Stimulated activated CD4-positive, alpha-beta T cell treated with anti-CD3 and anti-CD28 coated beads, Interleukin-12 subunit alpha, Interleukin-12 subunit beta, amount 100 ng/mL, for 24 hours (primary cell): ENCODE results near the gene WDR53.
"Not testable (repeated sequence)": the region's sequence is repeated elsewhere in the genome, so short reads cannot be mapped to it uniquely, and the experiment has no call there.

Source experiments
- DNase-seq, 2 experiments: peaks; one replicate each; pipeline ENCODE4 v3.0.0-alpha.2; 2020; ENCODE audit warnings: low read depth in 2 of 2

Gene WDR53

DNA sequence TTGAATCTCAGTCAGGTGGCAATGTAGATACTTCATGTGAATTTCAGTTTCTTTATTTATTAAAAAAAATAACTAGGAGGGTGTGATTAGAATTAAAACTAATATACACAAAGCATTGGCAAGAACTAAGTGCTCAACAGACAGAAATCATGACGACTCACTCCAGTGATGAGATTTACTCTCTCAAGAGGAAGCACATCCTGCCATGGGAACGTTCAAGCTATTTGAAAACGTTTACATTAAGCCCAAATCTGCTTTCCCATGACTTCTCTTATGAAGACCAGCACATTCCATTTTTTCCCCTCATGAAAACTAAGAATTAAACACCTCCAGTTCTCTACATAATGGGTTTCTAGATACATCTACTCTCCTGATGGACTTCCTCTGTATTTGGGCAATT lies 8.5 kb downstream of the WDR53 start:
- DNase-seq = no peak

DNA sequence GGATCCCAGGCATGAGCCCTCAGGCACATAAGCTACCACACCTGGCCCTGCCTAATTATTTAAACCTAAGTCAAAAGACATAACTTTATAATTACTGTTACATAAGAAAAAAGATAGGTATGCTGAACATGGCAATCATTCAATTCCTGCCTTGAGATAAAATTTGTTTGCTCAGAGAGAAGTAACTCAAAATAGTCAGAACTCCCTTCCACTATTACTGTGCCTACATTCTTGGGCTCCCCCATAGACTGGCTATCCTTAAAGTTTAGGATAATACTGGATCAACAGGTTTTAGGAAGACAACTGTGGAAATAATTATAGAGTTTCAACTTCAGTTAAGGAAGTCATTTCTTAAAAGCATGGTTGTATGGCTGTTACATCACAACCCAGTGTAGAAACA lies 9.9 kb downstream of the WDR53 start:
- DNase-seq = no peak

DNA sequence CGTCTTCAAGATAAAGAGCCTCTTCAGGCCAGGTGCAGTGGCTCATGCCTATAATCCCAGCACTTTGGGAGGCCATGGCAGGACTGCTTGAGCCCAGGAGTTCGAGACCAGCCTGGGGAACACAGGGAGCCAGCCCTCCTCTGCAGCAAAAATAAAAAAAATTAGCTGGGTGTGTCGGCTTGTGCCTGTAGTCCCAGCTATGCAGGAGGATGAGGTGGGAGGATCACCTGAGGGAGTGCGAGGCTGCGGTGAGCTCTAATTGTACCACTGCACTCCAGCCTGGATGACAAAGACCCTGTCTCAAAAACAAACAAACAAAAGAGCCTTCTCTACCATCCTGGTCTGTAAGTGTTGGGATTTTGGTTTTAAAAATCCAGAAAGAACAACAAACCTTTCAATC lies 11.1 kb downstream of the WDR53 start:
- DNase-seq = no peak

DNA sequence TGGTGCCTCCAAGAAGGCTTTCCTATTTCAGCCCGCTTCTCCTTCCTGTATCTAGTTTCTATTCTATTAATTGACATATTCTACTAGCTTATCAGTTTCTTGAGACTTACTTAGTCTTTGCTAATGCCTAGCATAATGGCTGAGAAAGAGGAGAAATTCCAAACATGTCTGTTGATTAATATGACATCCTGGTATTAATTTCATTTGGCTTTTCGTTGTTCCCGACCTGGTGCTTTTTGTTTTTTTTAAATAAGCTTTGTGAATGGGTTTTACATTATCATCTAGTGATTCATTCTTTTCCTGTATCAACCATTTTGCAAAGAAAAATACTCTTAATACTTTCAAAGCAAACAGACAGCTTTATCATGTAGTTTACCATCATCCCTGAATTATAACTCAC lies 13.1 kb downstream of the WDR53 start:
- DNase-seq = no peak

DNA sequence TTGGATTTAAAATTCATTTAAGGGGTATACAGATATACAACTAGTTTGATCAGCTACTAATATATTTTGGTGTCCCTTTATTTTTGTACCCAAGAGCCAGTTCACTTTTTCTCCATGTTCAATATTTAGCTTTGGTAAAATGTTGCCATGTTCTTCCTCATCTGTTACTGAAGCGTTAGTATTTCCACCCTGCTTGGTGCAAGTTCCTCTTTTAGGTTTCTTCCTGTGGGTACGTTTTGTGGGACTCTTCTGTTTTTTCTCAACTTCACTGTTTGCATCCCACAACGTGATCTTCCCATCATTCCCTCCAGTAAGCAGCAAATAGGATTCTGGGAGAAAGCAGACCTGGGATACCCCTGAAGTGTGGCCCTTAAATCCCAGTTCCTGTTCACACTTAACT lies 14.1 kb downstream of the WDR53 start:
- DNase-seq = no peak

DNA sequence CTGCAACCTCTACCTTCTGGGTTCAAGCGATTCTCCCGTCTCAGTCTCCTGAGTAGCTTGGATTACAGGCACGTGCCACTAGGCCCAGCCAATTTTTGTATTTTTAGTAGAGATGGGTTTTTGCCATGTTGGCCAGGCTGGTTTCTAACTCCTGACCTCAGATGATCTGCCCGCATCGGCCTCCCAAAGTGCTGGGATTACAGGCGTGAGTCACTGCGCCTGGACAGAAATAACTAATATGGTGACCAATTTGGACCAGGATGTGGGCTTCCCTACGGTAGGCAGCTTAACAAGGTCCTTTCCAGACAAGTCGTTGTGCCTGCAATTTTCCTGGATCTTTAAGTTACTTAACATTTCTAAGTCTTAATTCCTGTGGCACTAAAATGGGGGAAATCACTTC lies 14.8 kb downstream of the WDR53 start:
- no peak for DNase-seq

DNA sequence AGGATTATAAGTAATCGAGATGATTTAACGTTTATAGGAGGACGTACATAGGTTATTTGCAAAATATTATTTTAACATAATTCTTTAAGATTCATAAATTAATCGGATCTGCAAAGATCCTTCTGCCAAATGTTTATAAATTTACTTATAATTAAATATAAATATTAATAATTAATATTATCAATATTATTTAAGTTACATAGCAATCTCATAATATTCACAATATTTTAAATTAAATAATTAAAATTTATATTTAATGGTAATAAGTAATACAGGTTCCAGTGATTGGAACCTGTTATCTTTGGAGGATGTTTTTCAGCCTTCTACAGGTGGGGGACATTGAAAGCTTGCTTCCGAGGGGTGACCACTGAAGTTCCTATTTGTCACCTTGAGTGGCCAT lies 16.1 kb downstream of the WDR53 start:
- DNase-seq = no peak

DNA sequence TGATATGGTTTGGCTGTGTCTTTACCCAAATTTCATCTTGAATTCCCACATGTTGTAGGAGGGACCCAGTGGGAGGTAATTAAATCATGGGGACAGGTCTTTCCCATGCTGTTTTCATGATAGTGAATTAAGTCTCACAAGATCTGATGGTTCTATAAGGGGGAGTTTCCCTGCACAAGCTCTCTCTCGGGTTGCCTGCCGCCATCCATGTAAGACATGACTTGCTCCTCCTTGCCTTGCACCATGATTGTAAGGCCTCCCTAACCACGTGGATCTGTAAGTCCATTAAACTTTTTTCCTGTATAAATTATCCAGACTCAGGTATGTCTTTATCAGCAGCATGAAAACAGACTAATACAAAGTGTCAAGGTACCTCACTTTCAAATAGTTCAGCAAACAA lies 18.2 kb downstream of the WDR53 start:
- not testable (repeated sequence) for DNase-seq

DNA sequence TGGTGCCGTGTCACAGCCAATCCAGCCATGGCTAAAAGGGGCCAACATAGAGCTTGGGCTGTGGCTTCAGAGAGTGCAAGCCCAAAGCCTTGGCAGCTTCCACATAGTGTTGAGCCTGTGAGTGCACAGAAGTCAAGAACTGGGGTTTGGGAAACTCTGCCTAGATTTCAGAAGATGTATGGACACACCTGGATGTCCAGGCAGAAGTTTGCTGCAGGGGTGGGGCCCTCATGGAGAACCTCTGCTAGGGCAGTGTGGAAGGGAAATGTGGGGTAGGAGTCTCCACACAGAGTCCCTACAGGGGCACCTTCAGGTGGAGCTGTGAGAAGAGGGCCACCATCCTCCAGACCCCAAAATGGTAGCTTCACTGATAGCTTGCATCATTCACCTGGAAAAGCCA lies 19.0 kb downstream of the WDR53 start:
- not testable (repeated sequence) for DNase-seq

DNA sequence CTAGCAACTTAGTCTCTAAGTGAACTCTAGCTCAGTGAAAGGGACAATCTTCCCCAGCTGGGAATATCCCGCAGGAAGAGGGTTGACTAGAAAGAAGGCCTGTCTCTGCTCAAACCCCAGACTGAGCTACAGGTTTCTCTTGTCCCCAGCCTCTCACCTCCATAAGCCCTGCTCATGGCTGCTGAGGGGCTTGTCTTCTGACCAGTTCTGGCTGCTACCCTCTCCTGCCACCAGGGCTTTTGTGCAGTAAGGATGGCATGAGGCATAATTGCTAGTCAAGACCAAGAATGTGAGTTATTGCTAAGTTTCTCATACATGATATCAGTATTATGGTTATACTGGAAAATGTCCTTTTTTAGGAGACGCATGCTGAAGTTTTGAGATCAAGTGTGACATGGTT lies 21.3 kb downstream of the WDR53 start:
- DNase-seq = no peak

DNA sequence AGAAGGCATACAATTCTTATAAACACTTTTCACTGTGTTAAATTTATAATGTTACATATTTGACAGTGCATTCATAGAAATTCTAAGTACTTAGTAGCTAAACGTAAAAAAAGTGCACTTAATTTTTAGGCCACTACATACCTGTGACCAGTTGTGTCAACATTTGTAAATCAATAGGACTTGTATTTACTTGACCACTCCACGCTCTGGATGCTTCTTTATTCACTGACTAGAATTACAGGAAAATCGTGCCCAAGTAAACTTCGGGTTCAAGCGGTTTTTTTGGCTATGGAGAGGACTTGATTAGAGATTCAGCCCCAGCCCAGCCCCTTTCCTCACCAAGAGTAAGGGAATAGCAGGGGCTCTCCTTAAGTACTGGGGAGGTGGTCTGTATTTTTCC lies 21.8 kb downstream of the WDR53 start:
- no peak for DNase-seq

DNA sequence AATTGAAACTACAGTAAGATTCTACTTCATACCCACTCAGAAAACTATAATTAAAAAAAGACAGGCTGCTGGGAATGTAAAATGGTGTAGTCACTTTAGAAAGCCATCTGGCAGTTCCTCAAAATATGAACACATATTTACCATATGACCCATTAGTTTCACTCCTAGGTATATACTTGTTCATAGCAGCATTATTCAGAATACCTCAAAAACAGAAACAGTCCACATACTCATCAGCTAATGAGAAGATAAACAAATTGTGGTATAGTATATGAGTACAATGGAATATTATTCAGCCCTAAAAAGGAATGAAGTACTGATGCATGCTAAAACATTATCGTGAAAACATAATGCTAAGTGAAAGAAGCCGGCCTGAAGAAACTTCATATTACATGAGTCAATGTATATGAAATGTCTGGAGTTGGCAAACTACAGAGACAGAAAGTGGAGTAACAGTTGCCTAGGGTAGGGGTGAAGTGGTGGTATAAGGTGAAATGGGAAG lies 23.8 kb downstream of the WDR53 start:
- no peak for DNase-seq

DNA sequence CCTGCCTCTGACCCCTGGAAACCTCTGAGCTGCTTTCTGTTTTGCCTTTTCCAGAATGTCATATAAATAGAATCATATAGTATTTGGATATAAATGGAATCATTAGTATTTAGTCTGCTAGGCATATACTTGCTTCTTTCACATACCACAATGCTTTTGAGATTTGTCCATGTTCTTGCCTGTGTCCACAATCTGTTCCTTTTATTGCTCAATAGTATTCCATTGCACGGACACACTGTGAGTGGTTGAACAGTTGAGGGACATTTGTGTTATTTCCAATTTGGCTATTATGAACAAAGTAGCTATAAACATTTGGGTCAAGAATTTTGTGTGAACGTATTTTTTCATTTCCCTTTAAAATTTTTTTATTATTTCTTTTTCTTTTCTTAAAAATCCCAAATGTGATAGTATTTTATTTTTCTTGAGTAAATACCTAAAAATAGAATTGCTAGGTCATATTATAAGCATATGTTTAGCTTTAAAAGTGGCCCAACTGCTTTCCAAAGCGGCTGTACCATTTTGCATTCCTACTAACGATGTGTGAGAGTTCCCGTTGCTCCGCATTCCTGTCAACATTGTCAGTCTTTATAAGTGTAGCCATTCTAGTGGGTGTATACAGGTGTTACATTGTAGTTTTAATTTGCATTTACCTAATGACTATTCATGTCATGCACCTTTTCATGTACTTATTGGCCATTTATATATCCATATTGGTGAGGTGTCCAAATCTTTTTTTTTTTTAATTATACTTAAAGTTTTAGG lies 26.5 kb downstream of the WDR53 start:
- no peak for DNase-seq

DNA sequence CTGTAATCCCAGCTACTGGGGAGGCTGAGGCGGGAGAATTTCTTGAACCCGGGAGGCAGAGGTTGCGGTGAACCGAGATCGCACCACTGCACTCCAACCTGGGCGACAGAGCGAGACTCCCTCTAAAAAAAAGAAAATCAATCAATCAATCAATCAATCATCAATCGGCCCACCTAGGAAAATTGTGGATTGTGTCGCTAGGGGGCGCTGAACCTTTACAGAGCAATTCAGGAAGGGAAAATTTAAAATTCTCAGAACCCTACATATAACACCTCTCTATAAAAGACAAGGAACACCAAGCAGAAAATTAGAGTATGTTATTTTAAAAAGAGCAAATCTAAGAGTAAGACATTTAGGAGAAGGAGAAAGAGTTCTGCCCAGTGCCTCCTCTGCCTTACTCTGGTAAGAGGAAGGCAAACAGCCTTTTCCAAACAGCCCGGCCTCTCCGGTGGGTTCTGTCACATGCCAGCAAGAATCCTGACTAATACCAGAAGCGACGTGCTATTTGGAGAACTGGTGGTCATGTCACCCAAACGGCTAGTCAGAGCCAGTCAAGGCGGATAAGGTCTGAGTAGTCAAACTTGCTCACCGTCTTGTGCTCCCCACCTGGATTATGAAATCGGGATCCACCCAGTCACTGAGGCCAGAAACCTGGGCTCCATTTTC lies 30.9 kb downstream of the WDR53 start:
- peak in 1 of 2 experiments; percentile 61 for DNase-seq

DNA sequence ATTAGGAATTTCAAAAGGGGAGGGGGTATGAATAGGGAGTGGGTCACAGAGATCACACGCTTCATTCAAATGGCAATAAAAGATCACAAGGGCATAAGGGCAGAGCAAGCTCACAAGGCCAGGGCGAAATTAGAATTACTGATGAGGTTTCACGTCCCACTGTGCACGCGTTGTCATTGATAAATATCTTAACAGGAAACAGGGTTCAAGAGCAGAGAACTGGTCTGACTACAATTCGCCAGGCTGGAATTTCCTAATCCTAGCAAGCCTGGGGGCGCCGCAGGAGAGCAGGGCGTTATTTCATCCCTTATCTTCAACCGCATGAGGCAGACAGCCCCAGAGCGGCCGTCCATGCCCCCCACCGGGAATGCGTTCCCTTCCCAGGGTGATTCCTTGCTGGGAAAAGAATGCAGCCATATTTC lies 35.1 kb downstream of the WDR53 start:
- no peak for DNase-seq

DNA sequence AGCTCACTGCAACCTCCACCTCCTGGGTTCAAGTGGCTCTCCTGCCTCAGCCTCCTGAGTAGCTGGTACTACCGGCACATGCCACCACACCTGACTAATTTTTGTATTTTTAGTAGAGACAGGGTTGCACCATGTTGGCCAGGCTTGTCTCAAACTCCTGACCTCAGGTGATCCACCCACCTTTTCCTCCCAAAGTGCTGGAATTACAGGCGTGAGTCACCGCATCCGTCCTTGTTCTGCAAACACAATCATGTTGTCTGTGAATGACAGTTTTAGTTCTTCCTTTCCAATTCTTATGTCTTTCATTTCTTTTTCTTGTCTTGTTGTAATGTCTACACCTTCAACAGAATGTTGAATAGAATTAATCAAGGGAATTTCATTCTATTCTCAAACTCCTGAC lies 36.9 kb downstream of the WDR53 start:
- no peak for DNase-seq

DNA sequence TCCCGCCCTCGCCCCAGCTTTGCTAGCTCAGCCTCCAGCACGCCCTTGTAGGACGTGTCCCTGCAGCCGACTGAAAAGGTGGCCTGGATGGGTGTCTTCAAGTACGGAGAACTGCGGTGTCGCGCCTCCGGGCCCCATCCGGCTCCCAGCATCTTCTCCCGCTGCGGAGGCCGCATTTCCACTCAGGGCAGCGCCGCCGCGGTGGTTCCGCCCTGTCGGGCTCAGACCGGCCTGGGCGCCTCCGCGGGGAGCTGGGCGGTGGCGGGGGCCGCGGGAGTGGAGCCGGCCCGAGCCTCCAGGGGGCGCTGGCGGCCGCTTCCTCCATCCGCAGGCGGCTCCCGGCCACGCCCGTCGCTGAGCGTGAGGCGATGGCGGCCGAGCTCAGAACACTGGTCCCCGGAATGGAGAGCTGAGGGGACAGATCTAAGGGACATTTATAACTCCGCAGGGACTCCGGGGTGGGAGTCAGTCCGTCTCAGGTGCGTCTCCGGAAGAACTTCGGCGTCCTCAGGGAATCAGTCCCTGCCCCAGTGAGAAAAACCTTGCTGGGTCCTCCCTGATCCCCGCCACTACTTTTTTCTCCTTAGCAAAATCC lies 39.6 kb downstream of the WDR53 start:
- DNase-seq = peak; percentile 69 to 82

DNA sequence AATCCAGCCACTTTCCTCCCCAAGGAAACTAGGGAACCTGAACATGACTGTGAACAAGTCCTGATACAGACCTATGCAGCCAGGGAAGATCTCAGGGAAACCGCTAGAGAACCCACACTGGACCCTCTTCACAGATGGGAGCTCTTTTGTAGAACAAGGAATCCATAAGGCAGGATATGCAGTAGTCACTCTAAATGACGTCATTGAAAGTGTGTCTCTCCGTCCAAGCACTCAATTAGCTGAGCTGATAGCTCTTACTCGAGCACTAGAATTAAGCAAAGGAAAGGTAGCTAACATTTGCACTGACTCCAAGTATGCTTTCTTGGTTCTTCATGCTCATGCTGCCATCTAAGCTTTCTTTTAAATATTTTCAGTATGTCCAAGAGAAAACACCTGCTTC lies 43.2 kb downstream of the WDR53 start:
- no peak for DNase-seq

DNA sequence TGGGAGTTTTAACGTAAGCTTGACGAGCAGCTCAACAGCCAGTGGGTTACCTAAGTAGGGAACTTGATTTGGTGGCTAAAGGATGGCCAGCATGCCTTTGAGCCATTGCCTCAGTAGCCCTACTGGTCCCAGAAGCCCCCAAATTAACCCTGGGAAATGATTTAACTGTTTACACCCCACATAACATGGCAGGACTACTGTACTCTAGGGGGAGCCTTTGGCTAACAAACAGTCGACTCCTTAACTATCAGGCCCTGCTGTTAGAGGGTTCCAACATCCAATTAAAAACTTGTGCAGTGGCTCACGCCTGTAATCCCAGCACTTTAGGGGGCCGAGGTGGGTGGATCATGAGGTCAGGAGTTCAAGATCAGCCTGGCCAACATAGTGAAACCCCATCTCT lies 43.8 kb downstream of the WDR53 start:
- no peak for DNase-seq

DNA sequence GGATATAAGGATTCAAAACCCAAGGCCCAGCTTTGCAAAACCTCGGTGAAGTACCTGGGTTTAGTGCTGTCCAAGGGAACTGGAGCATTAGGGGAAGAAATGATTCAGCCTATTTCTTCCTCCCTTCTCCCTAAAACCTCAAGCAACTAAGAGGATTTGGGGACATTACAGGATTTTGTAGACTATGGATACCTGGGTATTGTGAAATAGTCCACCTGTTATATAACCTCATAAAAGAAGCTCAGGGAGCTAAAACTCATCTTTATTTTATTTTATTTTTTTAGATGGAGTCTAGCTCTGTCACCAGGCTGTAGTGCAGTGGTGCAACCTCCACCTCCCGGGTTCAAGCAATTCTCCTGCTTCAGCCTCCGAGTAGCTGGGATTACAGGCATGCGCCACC lies 44.5 kb downstream of the WDR53 start:
- DNase-seq = no peak

DNA sequence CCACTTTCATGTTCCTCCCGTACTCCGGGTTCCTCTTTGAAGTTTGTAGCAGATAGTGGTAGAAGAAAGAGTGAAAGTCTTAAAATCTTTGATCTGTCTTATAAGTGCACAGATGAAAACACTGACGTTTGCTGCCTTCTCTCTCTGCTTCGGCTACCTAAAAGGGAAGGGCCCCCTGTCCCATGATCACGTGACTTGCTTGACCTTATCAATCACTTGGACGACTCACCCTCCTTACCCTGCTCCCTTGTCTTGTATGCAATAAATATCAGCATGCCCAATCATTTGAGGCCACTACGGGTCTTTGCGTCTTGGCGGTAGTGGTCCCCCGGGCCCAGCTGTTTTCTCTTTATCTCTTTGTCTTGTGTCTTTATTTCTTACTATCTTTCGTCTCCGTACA lies 47.1 kb downstream of the WDR53 start:
- DNase-seq = not testable (repeated sequence)

DNA sequence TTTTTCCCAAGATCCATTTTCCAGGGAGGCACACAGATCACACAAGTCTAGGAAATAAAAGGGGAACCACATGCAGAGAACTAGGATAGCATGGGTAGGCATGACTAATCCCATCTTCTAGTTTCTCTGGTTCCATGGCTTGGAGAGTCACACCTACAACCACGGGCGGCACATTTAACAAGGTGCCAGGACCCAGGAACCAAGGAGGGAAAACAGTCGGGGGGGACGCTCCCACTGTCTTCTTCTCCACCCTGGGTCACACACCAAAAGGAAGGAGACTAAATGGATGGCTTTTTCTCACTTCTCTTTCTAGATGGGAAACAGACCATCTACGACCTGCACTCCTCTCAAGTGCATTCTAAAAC lies 48.7 kb downstream of the WDR53 start:
- no peak for DNase-seq
